IPS DF 19.7 (cell line): ENCODE data around the gene SVIL.
"Not testable (repeated sequence)": the region's sequence is repeated elsewhere in the genome, so short reads cannot be mapped to it uniquely, and the experiment has no call there.

ENCODE experiments used
- DNase-seq: peaks from one replicate; pipeline ENCODE4 v3.0.0-alpha.2; 2013; ENCODE audit warnings: low read depth, low spot score

Gene SVIL

DNA sequence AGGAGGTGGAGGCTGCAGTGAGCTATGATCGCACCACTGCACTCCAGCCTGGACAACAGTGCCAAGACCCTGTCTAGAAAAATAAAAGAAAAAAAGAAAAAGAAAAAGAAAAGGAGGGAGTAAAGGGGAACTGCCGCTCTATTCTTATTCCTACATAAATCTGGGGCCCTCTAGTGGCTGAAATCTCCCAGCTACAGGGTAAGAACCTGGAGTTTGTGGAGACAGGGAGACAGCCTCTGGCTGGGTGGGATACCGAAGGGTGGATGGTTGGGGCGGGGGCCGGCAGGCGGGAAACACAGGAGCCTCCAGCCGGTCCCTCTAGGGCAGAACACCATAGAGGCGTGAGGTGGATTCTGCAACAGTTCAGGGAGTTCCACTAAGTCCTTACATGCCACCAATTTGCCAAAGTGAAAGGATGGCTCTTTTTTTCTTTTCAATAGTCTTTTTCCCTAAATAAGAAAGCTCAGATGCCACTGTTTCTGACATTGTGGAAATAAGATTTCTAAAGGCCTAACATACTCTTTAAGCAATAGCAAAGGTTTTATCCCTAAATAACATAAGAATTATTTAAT, 117.3 kb downstream of the SVIL start:
- peak; percentile 54 for DNase-seq

DNA sequence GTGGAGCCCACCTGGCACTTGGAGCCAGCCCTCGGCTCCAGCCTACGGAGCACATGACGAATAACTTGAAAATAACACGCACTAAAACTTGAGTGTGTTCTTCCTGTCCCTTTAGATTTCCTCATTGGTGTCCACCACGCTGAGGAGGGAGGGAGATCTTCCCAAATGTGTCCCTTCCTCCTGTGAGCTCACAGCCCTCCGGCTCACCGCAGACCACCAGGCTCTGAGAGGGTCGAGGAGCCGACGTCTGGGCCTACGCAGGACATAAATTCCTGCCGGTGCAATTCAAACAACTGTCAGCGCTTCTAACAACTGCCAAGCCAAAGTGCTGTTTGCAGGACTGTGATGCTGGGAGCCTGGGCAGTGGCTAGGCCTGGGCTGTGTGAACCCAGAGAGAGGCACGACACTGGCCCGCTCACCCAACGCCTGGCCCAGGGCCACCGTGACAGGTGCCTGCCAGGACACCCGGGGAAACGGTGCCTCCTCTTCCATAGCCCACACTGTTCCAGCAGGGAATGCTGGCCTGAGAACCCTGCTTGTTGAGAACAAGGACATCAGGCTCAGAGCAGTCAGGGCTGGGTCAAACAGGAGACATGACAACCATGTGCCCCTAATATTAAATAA, 118.3 kb downstream of the SVIL start:
- DNase-seq, result not testable (repeated sequence)

DNA sequence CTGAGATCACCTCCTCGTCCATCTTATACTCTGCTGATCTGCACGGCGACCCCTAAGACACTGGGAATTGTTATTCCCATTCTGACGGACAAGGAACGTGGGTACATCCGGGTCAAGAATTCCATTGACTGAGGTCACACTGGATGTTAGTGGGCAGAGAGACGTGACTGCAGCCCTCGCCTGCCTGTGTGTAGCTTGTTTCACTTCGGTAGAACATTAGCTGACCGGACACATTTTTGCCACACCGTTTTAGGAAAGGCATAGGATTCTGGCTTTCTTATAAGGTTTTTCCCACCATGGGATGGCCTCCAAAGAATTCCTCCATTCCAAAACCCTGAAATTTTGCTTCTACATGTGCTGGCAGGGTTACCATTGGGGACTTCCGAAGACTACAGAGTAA, 118.9 kb downstream of the SVIL start:
- not testable (repeated sequence) for DNase-seq

DNA sequence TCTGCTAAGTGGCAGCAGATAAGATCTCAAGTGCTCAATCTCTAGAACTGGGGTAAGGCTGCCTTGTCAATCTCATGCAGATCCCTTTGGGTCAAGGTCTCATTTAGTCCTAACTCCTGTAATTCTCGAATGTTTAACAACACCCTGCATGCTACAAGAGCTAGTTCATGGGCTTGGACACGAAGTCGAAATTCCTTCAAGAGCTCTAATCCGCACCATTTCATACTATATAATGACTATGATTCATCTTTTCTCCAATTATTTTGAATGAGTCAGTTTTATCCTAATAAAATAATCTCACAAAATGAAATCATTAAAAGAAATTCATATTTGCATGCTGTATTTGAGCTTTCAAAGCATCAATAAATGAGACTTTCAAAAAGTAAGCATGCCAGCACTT, 119.7 kb downstream of the SVIL start:
- DNase-seq, result not testable (repeated sequence)

DNA sequence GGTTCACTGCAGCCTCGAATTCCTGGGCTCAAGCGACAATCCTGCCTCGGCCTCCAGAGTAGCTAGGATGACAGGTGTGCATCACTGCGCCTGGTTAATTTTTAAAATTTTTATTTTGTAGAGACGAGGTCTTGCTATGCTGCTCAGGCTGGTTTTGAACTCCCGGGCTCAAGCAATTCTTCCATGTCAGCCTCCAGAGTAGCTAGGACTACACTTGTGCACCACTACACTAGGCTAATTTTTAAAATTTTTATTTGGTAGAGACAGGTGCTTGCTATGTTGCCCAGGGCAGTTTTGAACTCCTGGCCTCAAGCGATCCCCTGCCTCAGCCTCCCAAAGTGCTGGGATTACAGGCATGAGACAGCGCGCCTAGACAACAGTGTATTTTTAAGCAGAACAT, 120.5 kb downstream of the SVIL start:
- no peak for DNase-seq

DNA sequence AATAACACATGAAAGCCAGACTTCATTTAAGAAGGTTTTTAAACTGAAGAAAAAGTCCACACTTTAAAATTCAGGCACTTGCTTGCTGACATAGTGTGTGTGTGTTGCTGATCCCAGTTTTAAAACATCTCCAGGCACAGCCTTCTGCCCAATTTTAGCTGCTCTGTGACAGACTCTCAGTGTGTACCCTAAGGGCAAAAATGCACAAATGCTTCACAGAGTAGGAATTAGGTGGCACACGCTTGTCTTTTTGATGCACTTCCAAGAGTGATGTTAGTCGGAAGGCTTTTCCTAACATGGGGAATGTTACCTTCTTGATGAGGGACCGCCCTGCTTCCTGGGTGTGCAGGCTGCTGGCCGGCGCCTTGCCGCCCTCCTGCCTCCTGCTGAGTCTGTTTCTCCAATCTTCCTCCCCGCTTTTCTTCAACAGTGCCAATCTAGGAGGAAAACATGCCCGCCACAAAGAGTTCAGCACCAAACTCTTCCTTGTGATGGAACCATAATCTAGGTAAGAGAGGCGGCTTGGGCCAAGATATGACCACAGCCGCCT, 122.3 kb downstream of the SVIL start:
- DNase-seq, result no peak

DNA sequence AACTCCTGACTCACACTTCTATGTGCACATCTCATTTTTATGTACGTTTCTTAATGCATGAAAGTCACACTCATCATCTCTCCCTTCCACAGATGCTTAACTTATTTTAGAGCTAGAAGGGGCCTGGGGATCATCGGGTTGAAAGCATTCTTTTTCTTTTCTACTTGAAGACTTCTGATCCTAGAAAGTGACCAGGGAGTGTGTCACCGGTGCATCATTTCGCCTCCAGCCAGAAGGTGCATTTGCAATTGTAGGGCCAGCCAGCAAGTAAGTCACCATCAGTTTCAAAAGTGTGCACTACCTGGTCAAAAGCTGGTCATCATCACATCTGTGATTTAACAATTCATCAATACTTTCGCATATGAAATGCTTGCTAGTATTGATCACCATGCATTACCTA, 123.0 kb downstream of the SVIL start:
- DNase-seq, result not testable (repeated sequence)

DNA sequence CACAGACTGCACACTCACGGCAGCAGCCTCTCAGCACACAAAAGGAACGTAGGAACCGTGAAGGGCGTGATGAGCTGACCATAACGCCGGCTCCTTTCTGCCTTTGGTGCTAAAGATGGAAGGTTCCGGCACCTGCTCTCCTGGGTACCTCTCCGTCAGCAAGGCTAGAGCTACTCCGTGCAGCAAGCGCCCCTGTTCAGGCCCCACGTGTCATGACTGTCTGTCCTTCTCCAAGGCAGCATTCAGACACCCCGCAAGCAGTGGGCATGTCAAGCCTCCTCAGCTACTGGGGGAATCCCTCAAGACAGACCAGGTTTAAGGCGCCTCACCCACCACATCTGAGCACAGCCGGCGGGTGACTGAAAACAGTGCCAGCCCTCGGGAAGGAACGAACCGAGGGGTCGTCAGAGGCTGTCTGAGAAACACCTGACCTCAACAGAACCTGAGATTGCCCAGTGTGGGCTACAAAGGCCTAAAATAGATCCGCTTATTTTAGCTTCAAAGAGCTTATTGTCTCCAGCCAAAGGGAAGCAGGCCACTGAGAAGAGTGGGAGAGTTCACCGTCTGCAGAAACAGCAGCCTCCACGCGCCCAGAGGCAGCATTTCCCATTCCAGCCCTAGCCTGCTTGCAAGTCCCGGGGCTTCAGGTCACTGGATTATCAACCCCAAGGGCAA, 124.2 kb downstream of the SVIL start:
- not testable (repeated sequence) for DNase-seq

DNA sequence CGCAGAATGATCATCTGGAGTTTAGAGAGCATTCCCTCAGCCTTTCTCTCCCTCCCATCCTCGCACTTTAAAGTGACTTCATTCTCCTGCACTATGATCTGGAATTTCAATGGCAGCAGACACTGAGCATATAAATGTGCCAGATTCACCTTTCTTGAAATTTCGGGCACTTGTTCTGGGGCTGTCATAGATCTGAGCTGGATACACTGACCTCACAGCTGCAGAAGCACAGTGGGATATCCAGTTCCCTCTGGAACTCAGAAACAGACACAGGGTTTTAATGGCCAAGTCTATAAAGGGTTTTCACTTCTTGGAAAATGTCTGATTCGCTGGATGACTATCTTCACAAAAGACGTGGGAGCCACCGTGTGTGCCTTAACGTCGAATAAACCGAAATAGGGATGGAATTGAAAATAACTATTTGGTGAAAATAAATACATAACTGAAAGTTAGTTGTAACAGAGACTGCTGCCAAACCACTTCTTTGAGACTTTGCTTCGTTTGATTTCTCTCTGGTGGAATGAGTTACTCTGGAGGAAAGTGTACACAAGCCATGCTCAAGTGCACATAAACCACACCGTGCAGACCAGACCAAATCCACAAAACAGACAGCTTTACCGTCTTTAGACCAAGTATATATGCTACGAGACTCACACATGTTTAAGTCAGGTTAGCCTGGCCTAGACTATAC, 126.1 kb downstream of the SVIL start:
- no peak for DNase-seq

DNA sequence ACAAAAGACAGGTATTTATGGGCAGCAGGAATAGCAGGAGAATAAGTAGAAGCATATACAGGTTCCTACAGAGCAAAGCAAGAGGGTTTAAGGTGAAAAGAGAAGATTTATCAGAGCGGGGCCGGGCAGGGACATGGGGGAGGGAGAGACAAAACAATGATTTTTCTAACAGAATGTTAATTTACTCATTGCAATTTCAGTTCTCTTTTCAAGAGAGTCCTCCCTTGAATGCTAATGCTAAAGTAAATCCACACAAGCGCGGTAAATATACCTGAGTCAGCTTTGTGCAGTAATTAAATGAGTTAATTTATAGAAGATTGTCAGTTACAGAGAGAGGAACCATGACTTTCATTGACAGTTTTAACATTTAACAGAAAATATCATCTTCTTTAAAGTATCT, 127.0 kb downstream of the SVIL start:
- DNase-seq, result not testable (repeated sequence)

DNA sequence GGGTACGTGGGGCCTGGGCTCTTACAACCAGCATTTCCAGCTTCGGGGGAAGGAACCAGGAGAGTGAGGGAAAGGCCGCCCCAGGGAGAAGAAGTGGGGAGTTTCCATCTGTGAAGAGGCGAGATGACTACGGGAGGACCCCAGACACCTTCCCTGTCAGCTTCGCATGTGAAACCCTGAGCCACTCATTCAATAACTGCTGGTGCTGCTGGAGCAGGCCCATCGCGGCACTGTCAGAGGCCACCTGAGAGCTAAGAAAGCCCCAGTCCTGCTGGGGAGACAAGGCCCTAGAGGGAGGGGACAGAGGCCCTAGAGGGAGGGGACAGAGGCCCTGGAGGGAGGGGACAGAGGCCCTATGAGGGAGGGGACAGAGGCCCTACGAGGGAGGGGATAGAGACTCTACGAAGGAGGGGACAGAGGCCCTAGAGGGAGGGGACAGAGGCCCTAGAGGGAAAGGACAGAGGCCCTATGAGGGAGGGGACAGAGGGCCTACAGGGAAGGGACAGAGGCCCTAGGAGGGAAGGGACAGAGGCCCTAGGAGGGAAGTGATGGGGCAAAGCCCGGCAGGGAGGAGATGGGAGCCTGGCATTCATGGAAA, 128.3 kb downstream of the SVIL start:
- DNase-seq, result not testable (repeated sequence)

DNA sequence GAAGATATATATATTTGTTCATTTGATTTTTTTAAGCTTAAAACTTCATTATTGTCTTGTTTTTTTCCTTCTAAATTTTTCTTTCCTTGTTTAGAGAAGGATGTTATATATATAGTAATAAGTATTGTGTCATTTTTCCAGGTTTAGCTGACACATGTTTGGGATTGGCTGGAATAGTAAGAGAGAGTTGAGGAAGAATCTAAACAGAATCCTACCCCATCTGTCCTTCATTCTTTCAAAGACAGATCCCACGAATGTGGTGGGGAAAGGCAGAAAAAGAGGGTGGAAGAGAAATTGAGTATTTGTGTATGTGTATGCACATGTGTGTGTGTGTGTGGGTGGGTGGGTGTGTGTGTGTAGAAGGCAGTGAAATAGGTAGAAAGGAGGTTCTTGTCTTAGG, 132.4 kb downstream of the SVIL start:
- DNase-seq, result no peak

DNA sequence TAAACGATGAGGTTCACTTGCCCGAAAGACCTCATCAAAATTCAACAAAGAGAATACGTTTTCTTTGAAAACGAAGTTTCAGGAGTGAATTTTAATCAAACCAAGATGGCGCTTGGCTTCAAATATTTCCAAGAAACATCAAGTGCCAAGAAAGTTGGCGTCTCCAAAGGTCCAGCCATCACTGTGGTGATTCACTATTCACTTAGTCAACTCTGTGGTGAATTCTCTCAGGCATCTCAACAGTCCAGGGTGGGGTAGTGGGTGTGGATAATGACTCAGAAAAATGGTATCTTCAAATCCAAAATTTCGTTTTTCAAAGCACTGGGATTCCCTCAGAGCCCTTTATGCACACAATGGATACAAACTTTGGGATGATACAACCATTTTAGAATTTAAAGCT, 133.1 kb downstream of the SVIL start:
- DNase-seq, result no peak

DNA sequence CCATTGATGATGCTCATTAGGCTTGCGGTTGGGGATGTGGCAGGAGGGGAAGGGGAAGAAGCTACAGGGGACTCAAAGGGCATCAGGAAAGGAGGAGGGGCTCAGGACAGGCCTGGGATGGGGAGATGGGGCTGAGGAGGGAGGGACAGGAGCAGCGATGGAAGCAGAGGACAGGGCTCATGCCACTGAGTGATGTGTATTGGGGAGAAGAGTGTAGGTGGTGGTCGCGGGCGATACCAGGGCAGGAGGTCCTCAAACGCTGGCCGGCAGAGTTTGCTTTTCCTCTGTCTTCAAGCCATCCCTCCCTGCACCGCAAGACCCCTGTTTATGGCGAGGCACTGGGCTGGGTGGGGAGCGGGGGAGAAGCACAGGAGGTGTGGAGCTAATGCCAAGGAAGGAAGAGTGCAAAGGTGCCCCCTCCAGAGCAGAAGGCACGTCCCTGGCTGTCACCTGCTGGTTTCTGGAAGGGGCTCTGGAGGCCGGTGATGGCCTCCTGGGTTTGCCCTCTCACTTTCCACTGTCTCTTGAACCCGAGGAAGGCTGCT, 134.7 kb downstream of the SVIL start:
- no peak for DNase-seq

DNA sequence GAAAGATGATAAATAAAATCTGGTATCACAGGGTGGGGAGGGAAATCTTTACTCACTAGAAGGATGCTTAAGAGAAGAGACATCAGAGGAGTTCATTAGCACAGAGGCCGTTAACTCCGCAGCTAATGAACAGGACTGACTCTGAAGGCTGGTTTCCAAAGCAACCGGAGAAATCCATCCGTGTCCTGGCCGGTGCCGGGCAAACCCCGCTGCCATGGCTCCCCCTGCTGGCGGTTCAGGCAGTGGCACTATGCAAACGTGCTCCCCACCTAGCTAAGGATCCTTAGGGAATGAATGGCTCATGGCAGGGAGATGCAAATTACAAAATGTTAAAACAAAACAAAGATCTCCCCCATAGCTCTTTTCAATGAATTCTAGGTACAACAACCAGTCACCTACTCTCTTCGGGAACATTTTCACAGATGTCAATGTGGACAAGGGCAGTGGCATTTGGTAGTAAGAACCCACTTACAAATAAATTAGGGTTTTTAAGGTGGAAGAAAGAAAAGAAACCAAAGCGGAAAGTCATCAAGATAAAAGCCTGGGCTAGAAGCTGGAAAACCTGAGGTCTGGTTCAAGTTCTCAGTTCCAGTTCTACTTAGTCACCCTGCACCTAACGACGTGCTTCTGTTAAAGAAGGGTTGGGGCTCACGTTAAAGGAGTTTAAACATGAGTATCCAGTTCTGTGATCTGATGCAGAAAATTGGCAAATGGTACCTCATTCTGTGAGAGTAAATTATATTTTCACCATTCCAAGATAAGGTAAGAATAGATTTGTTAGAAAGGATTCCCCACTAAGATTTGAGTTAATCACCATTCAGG, 138.2 kb downstream of the SVIL start:
- peak; percentile 42 for DNase-seq

DNA sequence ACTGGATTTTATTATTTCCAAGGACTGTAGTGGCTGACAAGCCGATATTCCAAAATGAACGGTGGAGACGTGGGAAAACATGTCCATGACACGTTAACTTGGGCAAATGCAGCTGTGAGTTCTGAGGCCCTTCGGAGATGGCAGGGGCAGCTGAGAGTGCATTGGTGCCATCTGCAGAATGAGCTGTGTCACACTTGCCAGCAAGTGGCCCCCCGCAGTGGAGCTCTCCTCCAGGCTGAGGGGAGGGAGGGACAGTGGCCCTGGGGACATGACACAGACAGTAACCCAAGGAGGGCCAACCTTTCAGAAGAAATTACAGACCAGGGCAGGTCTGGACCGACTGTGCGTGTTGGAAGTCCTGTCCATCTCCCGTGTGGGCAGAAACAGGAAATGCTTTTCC, 139.4 kb downstream of the SVIL start:
- DNase-seq, result no peak

DNA sequence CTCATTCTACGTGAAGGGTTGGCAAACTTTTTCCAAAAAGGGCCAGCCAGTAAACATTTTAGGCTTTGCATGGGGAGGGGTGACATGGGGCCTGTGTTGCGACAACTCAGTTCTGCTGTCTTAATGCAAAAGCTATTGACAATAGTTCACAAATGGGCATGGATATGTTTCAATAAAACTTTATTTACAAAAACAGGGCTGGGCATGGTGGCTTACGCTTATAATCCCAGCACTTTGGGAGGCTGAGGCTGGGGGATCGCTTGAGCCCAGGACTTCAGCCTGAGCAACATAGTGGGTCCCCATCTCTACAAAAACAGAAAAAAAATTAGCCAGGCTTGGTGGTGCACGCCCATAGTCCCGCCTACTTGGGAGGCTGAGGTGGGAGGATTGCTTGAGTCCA, 141.1 kb downstream of the SVIL start:
- DNase-seq, result no peak

DNA sequence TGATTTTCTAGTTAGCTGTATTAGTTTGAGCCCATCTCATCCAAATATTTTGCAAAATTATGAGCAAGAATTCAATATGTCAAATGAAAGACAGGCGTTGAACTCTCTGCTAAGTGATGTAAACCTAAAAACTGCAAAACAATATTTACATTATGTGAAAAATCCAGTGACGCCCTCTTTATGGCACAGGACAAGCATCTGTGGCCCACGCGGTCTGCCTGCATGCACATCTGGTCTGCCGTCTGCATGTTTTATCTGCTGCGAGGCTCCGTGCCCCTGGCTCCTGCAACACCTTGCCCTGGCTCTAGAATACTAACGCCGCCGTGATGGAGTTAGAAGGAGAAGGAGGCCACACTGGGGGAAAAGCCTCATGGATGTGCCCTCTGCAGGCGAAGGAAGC, 142.0 kb downstream of the SVIL start:
- no peak for DNase-seq

DNA sequence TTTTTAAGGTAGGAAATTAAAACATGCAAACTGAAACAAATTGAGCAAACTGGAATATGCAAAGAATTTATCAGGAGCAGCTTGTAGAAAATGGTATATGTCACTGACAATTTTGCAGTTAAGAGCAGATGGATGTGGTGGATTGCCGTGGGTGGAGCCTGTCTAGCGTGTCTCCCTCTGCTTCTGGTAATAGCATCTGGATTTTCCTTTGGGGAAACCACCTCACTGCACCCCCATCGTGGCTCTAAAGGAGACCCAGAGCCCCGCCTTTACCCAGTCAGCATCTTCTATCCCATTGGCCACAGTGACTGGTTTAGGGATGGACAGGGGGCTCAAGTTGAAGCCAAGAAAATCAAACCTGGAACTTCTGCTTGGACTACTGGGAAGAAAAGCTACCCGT, 142.9 kb downstream of the SVIL start:
- DNase-seq, result no peak

DNA sequence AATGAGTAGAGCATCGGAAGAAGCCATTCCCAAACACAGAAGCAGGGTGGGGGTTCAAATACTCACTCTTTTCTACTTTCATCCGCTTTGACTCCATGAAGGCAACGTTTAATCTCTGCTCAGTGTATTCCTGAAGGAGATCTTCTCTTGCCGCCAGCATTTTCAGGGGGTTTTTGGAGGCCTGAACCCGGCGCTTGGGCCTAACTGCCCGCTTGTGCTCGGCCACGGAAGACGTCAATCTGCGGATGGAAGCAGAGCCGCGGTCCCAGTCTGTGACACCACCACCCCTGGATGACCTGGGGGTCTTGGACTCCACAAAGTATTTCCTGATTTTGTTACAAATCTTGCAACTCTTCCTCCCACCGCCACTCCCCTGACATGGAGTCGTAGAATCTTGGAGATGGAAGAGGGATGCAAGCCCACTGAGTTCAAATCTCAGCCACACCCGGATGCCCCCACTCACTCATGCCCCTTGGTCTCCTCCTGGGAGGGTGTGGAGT, 143.9 kb downstream of the SVIL start:
- DNase-seq, result not testable (repeated sequence)

DNA sequence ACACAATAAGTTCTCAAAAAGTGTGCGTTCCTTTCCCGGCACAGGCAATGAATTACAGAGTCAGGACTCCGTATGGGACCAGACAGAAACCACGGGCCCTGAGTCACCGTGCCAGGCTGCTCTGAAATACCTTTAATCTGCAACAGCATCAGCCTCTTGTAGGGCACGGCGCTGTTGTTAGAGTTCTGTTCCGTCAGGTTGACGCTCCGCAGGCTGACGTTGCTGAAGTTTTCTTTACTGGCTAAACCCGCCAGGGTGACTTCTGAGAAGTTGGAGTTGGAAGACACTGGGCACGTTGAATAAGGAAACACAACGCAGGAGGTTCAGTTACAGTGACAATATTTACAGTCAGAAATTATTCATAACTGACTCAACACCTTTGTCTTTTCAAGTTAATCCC, 146.3 kb downstream of the SVIL start:
- DNase-seq, result not testable (repeated sequence)
